Nephron (organoid): Measurements from ENCODE around the gene C16orf46.
A peak's percentile ranks its signal among the peaks of the same experiment; 100 is the strongest.

Experiments used
- H3K27ac Mint-ChIP-seq, 3 experiments: 2 replicates each; pipeline ENCODE4 v1.8.0; 2020; ENCODE audit warnings: mixed read lengths in 3 of 3, mild to moderate bottlenecking in 2 of 3, moderate library complexity in 1 of 3
- H3K27me3 Mint-ChIP-seq: 2 replicates; pipeline ENCODE4 v1.8.0; 2021; ENCODE audit warnings: low read depth, mild to moderate bottlenecking, moderate library complexity, mixed read lengths
- H3K36me3 Mint-ChIP-seq: 2 replicates; pipeline ENCODE4 v1.8.0; 2020; ENCODE audit warnings: low read depth, mixed read lengths
- H3K4me1 Mint-ChIP-seq: 2 replicates; pipeline ENCODE4 v1.8.0; 2020; ENCODE audit warnings: mixed read lengths
- H3K4me3 Mint-ChIP-seq, 3 experiments: 2 replicates each; pipeline ENCODE4 v1.8.0; 2020; ENCODE audit warnings: mild to moderate bottlenecking in 3 of 3, mixed read lengths in 3 of 3, moderate library complexity in 2 of 3
- H3K9me3 Mint-ChIP-seq: 2 replicates; pipeline ENCODE4 v1.8.0; 2020; ENCODE audit warnings: mixed read lengths
- CTCF ChIP-seq, 3 experiments: fragments of 200-600 bp; sonication (generic); IDR thresholded peaks; one replicate each; pipeline ENCODE4 v1.5.0; 2021; ENCODE audit warnings: antibody characterized with exemption in 3 of 3; ENCODE audit not compliant: unreplicated experiment in 3 of 3

The C16orf46 gene

GRCh38 chr16:81099958-81100357 lies 22.9 kb upstream of the C16orf46 start:
- no peak overlapping the region for H3K27ac Mint-ChIP-seq
- H3K27me3 Mint-ChIP-seq: no peaks in the 10 kb centered on the region
- H3K36me3 Mint-ChIP-seq: no peaks in the 10 kb centered on the region
- peaks cover 9% of the 10 kb centered on the region for H3K4me1 Mint-ChIP-seq
- H3K4me3 Mint-ChIP-seq: no peak overlapping the region
- no peak for TF ChIP-seq CTCF (IDR thresholded peaks at IDR 0.05; ENCODE audit: unreplicated experiment in 3 of 3)
- no peaks in the 10 kb centered on the region for H3K9me3 Mint-ChIP-seq

- Mint-ChIP-seq H3K27me3 (no peaks in the 10 kb centered on the region), H3K27ac (no peak overlapping the region), H3K4me3 (no peak overlapping the region), H3K9me3 (no peaks in the 10 kb centered on the region), H3K36me3 (peaks cover 3% of the 10 kb centered on the region), H3K4me1 (peaks cover 16% of the 10 kb centered on the region)
- no peak for TF ChIP-seq CTCF (IDR thresholded peaks at IDR 0.05; ENCODE audit: unreplicated experiment in 3 of 3)
These were observed 20.2 kb upstream of the C16orf46 start for GRCh38 chr16:81097230-81097629.

- Mint-ChIP-seq H3K27me3 (no peaks in the 10 kb centered on the region), H3K27ac (peak overlapping the region; percentile 22 to 72 (median 48)), H3K36me3 (peaks cover 8% of the 10 kb centered on the region), H3K4me1 (peaks cover 21% of the 10 kb centered on the region), H3K9me3 (no peaks in the 10 kb centered on the region), H3K4me3 (peak overlapping the region; percentile 57 to 70 (median 65))
- no peak for TF ChIP-seq CTCF (IDR thresholded peaks at IDR 0.05; ENCODE audit: unreplicated experiment in 3 of 3)
These were observed 19.7 kb upstream of the C16orf46 start for GRCh38 chr16:81096715-81097208.

GRCh38 chr16:81095953-81096714 lies 19.1 kb upstream of the C16orf46 start, which contains the start of gene GCSH:
Gene GCSH (minus strand): TSS chr16:81096395. CDS start chr16:81096278, 117 bp downstream.
- TF ChIP-seq CTCF (IDR thresholded peaks at IDR 0.05; ENCODE audit: unreplicated experiment in 3 of 3): no peak
- H3K4me1 Mint-ChIP-seq: peaks cover 21% of the 10 kb centered on the region
- H3K4me3 Mint-ChIP-seq: peak within 1 kb of the TSS; percentile 81 to 87 (median 84)
- H3K9me3 Mint-ChIP-seq: no peaks in the 10 kb centered on the region
- peak within 1 kb of the TSS; percentile 47 to 72 (median 66) for H3K27ac Mint-ChIP-seq
- peaks cover 8% of the 10 kb centered on the region for H3K36me3 Mint-ChIP-seq
- H3K27me3 Mint-ChIP-seq: no peaks in the 10 kb centered on the region

GRCh38 chr16:81095653-81095952 lies 18.6 kb upstream of the C16orf46 start:
- H3K27me3 Mint-ChIP-seq: no peaks in the 10 kb centered on the region
- no peak overlapping the region for H3K27ac Mint-ChIP-seq
- peaks cover 8% of the 10 kb centered on the region for H3K36me3 Mint-ChIP-seq
- H3K4me3 Mint-ChIP-seq: peak overlapping the region; percentile 81 to 87 (median 84)
- H3K9me3 Mint-ChIP-seq: no peaks in the 10 kb centered on the region
- TF ChIP-seq CTCF (IDR thresholded peaks at IDR 0.05; ENCODE audit: unreplicated experiment in 3 of 3): no peak
- H3K4me1 Mint-ChIP-seq: peaks cover 21% of the 10 kb centered on the region

GRCh38 chr16:81094771-81095251 lies 17.8 kb upstream of the C16orf46 start:
- H3K4me3 Mint-ChIP-seq: peak overlapping the region; percentile 81 to 87 (median 84)
- H3K4me1 Mint-ChIP-seq: peaks cover 21% of the 10 kb centered on the region
- peak overlapping the region; percentile 47 to 66 (median 65) for H3K27ac Mint-ChIP-seq
- TF ChIP-seq CTCF (IDR thresholded peaks at IDR 0.05; ENCODE audit: unreplicated experiment in 3 of 3): no peak
- no peaks in the 10 kb centered on the region for H3K9me3 Mint-ChIP-seq
- H3K36me3 Mint-ChIP-seq: peaks cover 11% of the 10 kb centered on the region
- no peaks in the 10 kb centered on the region for H3K27me3 Mint-ChIP-seq
